Fibroblast of skin of left quadriceps (primary cell): ENCODE results near the gene CERK.
"Not testable (repeated sequence)": the region's sequence is repeated elsewhere in the genome, so short reads cannot be mapped to it uniquely, and the experiment has no call there.

Experiments used
- DNase-seq, 2 experiments: peaks; one replicate each; pipeline ENCODE4 v3.0.0-alpha.2; 2013; ENCODE audit warnings: low read depth in 2 of 2

The CERK gene

GRCh38 chr22:46646531-46647215, 91.4 kb downstream of the CERK start:
- DNase-seq: no peak

- not testable (repeated sequence) for DNase-seq
These were observed 95.1 kb downstream of the CERK start for GRCh38 chr22:46642840-46643480.

DNA sequence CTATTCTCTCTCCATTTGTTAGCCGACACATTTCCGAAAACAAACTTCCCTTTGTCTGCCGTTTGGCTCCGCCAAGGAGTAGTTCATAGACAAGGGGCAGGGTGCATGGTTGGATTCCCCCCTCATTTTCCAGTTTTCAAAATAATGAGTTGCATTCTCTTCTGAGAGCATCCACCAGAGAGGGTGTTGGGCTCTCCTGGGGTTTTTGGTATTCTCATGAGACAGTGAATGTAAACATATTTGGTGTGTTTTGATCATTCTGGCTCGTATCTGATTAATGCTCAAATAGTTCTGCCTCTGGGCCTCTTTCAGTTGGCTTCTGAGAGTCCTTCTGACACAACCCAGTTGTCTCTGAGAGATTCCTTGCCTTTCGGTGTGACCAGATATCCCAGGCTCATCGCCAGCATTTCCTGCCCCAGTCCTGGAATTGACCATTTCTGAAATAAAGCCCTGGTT, 96.2 kb downstream of the CERK start:
- no peak for DNase-seq

DNA sequence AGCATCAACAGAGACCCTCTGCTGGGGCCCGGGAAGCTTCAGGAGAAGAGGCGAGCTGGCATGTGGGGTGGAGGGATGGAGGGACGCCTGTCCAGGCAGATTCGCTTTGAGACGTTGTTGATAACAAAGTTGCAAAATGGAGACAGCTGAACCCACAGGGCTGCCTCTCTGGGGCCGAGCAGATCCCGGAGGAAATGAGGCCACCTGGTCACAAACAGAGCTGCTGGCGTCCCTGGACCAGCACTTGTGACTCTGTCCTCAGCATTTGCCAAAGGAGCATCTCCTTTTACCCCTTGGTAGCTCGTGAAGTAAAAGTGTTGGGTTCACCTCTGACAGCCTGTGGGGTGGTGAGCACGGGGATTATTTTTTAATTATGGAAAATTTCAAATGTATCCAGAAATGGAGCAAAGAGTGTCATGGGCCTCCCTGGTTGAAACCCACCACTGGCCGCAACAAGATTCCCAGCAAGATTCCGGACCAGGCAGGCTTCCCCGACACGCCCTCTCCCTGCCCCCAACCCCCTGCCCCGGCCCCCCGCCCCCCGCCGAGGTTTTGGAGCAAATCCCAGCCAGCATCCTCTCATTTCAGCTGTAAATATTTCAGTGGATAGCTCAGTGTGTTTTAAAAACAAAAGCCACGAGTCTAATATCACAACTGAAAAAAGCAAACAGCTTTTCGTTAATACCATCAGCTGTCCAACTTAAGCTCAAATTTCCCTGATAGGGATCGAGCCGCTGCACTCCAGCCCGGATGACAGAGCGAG, 97.6 kb downstream of the CERK start:
- no peak for DNase-seq

DNA sequence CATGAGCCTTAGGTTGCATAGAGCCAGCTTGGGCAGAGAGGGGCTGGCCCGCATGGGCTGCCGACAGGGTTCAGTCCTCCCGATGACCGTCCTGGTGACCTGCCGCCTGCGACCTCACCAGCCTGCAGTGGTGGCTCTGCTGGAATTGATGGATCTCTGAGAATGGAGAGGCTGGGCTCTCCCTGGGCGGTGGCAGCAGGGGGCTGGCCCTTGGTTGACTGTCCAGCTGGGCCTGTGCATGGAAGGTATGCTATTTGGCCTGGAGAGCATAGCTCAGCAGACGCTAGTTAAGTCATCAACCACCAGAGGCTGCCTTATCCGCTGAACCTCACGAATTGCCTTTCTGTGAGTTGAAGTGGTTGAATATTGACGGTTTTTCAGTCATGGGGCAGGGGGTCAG, 98.2 kb downstream of the CERK start:
- no peak for DNase-seq

- DNase-seq: no peak
These were observed 99.2 kb downstream of the CERK start for GRCh38 chr22:46638601-46639431.

DNA sequence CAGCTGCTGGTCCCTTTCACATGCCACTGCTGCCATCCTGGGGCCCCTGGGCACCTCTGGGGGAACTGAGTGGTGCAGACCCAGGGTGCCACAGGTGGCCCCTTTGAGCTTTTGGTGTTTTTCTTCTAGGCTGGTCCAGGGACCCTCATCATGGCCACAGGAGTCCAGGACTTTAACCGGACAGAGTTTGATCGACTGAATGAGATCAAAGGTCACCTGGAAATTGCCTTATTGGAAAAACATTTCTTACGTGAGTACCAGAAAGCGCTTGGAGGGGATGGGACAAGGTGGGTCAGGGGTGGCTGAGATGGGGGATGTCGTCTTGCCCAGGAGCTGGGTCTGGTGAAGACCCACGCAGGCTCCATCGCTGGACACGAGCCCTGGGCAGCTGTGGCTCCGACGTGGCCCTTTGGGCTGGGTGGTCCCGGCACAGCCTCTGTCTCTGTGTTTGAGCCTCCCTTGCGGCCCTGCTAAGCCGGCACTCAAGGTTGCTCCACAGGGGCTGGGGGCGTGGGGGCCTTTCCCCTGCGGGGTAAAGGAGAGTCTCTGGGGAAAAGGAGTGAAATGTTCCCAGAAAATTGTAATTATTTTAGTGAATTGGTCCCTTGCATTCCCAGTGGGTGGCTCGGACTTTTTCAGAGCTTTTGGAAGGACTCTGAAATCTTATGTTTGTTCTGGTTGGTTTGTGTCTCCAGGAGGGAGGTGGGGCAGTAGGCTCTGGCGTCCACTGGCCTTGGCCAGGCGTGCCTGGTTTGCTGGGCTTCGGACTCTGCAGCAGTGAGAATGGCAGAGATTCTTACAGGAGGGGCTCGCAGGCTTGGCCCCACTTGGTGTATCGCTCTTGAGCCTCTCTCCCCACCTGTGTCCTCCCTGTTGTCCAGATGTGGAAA, 100.1 kb downstream of the CERK start:
- no peak for DNase-seq

- DNase-seq: no peak
These were observed 101.6 kb downstream of the CERK start for GRCh38 chr22:46636221-46637002.

DNA sequence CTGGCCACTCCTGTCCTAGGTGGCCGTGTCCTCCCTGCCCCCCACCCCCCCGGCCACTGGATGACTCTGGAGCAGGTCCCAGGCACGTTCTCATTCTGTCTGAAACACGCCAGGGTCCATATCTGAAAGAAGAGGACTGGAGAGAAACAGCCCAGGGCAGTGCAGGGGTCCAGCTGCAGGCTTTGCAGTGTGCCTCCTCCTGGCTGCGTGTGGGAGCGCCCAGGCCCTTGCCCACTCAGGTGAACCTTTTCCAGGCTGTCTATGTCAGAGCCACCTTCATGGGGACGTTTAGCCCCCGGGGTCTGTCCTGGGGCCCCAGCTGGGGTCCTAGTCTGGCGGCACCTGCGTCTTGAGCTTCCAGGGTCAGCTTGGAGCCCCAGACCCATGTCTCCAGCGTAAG, 102.3 kb downstream of the CERK start:
- no peak for DNase-seq

DNA sequence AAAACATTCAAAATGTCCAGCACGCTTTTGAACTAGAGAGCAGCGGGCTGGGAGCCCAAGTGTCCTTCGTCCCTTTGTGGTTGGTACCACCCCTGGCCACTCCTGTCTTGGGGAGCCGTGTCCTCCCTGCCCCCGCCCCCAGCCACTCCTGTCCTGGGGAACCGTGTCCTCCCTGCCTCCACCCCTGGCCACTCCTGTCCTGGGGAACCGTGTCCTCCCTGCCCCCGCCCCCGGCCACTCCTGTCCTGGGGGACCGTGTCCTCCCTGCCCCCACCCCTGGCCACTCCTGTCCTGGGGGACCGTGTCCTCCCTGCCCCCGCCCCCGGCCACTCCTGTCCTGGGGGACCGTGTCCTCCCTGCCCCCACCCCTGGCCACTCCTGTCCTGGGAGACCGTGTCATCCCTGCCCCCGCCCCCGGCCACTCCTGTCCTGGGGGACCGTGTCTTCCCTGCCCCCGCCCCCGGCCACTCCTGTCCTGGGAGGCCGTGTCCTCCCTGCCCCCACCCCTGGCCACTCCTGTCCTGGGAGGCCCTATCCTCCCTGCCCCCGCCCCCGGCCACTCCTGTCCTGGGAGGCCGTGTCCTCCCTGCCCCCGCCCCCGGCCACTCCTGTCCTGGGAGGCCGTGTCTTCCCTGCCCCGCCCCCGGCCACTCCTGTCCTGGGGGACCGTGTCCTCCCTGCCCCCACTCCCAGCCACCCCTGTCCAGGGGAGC, 102.9 kb downstream of the CERK start:
- not testable (repeated sequence) for DNase-seq
